ENCODE results near the gene SLC47A2.

The SLC47A2 gene

DNA sequence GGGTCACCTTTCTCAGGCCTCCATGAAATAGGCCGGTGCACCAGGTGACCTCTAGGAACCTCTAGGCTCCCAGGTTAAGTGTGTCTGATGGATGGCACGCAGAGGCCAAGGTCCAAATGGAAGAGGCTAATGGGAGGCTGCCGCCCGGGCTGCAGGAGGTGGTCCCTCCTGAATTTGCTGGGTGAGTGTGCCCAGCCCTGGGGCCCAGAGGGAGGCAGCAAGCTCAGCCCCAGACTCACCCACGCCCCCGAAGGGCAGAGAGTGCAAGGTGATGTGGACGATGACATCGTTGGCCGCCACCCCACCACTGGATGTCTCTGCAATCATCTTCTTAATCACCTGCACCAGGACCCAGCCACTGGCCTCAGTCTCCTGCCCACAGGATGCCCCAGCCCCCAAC is 22.4 kb upstream of the SLC47A2 start:
- Histone ChIP-seq H3K27ac (ENCODE audit: insufficient read depth, low read depth, low read length, poor library complexity, severe bottlenecking) (no peak overlapping the region), H3K4me3 (ENCODE audit: insufficient read depth, low read depth, low read length) (no peak overlapping the region), H3K36me3 (ENCODE audit: control insufficient read depth, insufficient read depth, low read length) (no peaks in the 10 kb centered on the region), H3K27me3 (ENCODE audit: control insufficient read depth, insufficient read depth, low read length, poor library complexity, severe bottlenecking) (no peaks in the 10 kb centered on the region), H3K9me3 (ENCODE audit: control insufficient read depth, low read length) (no peaks in the 10 kb centered on the region), H3K4me1 (ENCODE audit: control insufficient read depth, insufficient read depth, low read length) (no peaks in the 10 kb centered on the region)
- WGBS, 2 experiments = 91 to 95% methylated on average over 9 of the region's 9 CpGs

DNA sequence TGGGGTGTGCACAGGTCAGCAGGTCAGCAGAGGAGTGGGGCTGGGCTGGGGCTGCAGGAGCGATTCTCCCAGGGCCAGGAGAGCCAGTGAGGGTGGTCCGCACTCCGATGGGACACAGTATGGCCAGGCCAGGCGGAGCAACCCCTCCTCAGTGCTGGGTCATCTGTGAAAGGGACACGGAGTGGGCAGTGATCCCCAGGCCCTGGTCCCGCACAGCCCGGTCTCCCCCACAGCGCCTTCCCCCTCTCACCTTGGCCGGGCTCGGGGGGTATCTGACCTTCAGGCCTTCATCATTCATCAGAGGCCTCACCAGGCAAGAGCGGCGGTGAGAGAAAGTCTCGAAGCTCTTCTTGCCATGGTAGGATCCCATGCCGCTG is 21.7 kb upstream of the SLC47A2 start:
- Histone ChIP-seq H3K4me1 (ENCODE audit: control insufficient read depth, insufficient read depth, low read length) (no peaks in the 10 kb centered on the region), H3K27me3 (ENCODE audit: control insufficient read depth, insufficient read depth, low read length, poor library complexity, severe bottlenecking) (no peaks in the 10 kb centered on the region), H3K9me3 (ENCODE audit: control insufficient read depth, low read length) (no peaks in the 10 kb centered on the region), H3K4me3 (ENCODE audit: insufficient read depth, low read depth, low read length) (no peak overlapping the region), H3K36me3 (ENCODE audit: control insufficient read depth, insufficient read depth, low read length) (no peaks in the 10 kb centered on the region), H3K27ac (ENCODE audit: insufficient read depth, low read depth, low read length, poor library complexity, severe bottlenecking) (no peak overlapping the region)
- 94 to 95% methylated on average over 14 of the region's 14 CpGs for WGBS, 2 experiments

DNA sequence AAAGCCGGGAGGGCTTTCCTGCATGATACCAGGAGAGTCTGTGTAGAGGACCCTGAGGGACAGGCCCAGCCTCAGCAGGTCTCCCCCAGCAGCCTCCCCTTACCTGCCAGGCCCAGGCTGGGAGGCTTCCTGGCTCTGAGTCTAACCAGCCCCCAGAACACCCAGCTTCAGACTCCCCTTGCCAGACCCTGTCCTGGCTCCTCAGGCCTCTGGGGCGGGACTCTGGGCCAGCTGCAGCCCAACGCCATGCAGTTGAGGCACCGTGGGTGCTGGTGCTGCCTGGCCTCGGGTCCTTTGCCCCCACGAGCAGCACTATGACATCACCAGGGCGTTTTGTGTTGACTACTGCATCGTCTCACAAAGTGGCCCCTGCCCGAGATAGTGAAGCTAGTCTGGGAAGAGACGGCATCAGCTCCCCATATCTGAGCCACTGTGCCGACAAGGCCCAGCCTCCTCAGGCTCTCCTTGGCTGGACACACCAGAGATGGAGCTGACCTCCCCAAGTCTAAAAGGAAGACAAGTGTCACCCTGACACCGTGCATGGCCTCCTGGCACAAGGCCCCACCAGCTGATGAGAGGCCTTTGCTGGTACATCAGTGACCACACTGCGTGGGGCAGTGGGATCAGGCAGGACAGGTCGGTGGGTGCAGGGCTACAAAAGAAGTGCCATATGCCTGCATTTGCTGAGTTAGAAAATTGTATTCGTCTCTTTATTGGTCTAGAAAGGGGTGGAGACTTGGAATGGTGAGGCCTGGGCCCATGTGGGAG is 21.1 kb upstream of the SLC47A2 start:
- 89 to 90% methylated on average over 15 of the region's 15 CpGs for WGBS, 2 experiments
- Histone ChIP-seq H3K4me1 (ENCODE audit: control insufficient read depth, insufficient read depth, low read length) (no peaks in the 10 kb centered on the region), H3K27me3 (ENCODE audit: control insufficient read depth, insufficient read depth, low read length, poor library complexity, severe bottlenecking) (no peaks in the 10 kb centered on the region), H3K36me3 (ENCODE audit: control insufficient read depth, insufficient read depth, low read length) (no peaks in the 10 kb centered on the region), H3K9me3 (ENCODE audit: control insufficient read depth, low read length) (no peaks in the 10 kb centered on the region), H3K27ac (ENCODE audit: insufficient read depth, low read depth, low read length, poor library complexity, severe bottlenecking) (no peak overlapping the region), H3K4me3 (ENCODE audit: insufficient read depth, low read depth, low read length) (no peak overlapping the region)

DNA sequence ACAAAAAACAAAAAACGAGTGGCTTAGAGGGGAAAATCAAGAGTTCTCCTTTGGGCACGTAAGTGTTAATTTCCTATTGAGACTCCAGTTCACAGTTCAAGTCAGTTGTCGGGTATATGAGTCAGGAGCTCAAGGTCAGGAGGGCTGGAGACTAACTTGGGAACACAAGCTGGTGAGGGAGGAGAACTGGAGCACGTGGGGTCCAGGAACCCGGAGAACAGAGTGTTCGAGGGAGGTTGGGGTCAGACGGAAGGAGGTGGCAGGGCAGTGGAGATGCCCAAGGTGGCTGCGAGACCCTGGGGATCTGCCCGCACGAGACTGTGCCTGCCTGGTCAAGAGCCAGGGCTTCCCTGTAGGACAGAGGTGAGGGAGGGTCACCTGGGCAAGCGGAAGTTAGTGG is 19.7 kb upstream of the SLC47A2 start:
- H3K27ac ChIP-seq (ENCODE audit: insufficient read depth, low read depth, low read length, poor library complexity, severe bottlenecking) = no peak overlapping the region
- H3K9me3 ChIP-seq (ENCODE audit: control insufficient read depth, low read length) = no peaks in the 10 kb centered on the region
- no peak overlapping the region for H3K4me3 ChIP-seq (ENCODE audit: insufficient read depth, low read depth, low read length)
- no peaks in the 10 kb centered on the region for H3K4me1 ChIP-seq (ENCODE audit: control insufficient read depth, insufficient read depth, low read length)
- no peaks in the 10 kb centered on the region for H3K36me3 ChIP-seq (ENCODE audit: control insufficient read depth, insufficient read depth, low read length)
- 88 to 89% methylated on average over 11 of the region's 11 CpGs for WGBS, 2 experiments
- no peaks in the 10 kb centered on the region for H3K27me3 ChIP-seq (ENCODE audit: control insufficient read depth, insufficient read depth, low read length, poor library complexity, severe bottlenecking)

DNA sequence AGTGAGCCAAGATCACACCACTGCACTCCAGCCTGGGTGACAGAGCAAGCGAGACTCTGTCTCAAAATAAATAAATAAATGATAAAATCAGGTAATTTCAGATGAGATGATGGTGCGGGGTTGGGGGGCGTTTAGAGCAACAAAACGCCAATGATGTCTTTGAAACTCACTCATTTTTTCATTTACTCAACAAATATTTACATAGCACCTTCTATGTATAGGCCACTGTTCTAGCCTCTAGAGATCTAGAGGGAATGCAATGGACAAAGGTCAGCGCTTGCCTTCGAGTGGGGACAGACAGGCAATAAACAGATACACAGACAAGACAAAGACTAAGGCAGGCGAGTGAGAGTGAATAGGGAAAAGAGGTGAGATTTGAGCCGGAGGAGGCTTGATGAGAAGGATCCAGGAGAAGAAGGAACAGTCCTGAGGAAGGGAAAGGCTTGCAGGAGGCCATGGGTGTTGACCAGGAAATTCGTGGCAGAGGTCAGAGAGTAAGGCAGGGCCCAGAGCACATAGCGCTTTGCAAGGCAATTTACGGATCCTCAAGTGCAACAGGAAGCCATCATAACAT is 17.7 kb upstream of the SLC47A2 start:
- H3K4me3 ChIP-seq (ENCODE audit: insufficient read depth, low read depth, low read length) = no peak overlapping the region
- no peaks in the 10 kb centered on the region for H3K4me1 ChIP-seq (ENCODE audit: control insufficient read depth, insufficient read depth, low read length)
- H3K9me3 ChIP-seq (ENCODE audit: control insufficient read depth, low read length) = no peaks in the 10 kb centered on the region
- WGBS, 2 experiments = 88 to 90% methylated on average over 10 to 11 of the region's 11 CpGs
- H3K36me3 ChIP-seq (ENCODE audit: control insufficient read depth, insufficient read depth, low read length) = no peaks in the 10 kb centered on the region
- H3K27ac ChIP-seq (ENCODE audit: insufficient read depth, low read depth, low read length, poor library complexity, severe bottlenecking) = no peak overlapping the region
- no peaks in the 10 kb centered on the region for H3K27me3 ChIP-seq (ENCODE audit: control insufficient read depth, insufficient read depth, low read length, poor library complexity, severe bottlenecking)

DNA sequence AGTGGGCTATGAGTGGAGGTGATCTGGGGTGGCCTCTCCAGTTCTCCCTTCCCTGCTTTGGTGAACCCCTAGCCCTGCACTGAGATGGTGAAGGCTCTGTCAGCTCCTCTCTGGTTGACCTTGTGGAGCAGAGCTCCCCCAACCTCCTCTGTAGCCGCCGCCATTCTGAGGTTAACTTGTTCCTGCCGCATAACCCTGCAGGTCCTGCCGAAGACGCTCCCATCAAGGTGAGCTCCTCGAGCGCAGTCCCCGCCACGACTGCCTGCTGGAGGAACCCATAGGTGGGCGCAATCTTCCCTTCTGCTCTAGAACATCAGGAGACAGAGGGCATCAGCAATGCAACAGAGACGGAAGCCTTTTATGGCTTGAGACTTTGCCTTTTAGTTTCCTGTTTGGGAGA is 15.2 kb upstream of the SLC47A2 start:
- Histone ChIP-seq H3K4me3 (ENCODE audit: insufficient read depth, low read depth, low read length) (no peak overlapping the region), H3K36me3 (ENCODE audit: control insufficient read depth, insufficient read depth, low read length) (no peaks in the 10 kb centered on the region), H3K27me3 (ENCODE audit: control insufficient read depth, insufficient read depth, low read length, poor library complexity, severe bottlenecking) (no peaks in the 10 kb centered on the region), H3K9me3 (ENCODE audit: control insufficient read depth, low read length) (no peaks in the 10 kb centered on the region), H3K27ac (ENCODE audit: insufficient read depth, low read depth, low read length, poor library complexity, severe bottlenecking) (no peak overlapping the region), H3K4me1 (ENCODE audit: control insufficient read depth, insufficient read depth, low read length) (no peaks in the 10 kb centered on the region)
- WGBS, 2 experiments = 94 to 95% methylated on average over 11 of the region's 11 CpGs

DNA sequence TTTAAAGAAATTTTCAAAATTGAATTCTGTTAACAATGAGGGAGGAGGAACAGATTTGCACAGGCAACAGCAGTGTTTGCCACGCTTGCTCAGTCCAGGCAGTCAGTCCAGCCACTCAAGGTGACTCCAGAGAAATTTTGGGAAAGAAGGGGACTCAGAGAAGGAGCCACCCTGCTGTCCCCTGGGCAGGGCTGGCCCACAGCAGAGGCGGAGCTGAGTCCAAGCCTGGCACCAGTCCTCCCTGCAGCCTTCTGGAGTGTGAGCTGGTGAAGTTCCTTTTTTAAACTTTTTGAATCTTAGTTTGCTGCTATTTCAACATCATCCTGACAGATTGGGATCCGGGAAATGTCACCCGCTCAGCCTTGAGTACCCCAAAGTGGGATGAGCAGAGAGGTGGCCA is 14.5 kb upstream of the SLC47A2 start:
- Histone ChIP-seq H3K4me3 (ENCODE audit: insufficient read depth, low read depth, low read length) (no peak overlapping the region), H3K27me3 (ENCODE audit: control insufficient read depth, insufficient read depth, low read length, poor library complexity, severe bottlenecking) (no peaks in the 10 kb centered on the region), H3K27ac (ENCODE audit: insufficient read depth, low read depth, low read length, poor library complexity, severe bottlenecking) (no peak overlapping the region), H3K36me3 (ENCODE audit: control insufficient read depth, insufficient read depth, low read length) (no peaks in the 10 kb centered on the region), H3K4me1 (ENCODE audit: control insufficient read depth, insufficient read depth, low read length) (no peaks in the 10 kb centered on the region), H3K9me3 (ENCODE audit: control insufficient read depth, low read length) (no peaks in the 10 kb centered on the region)
- WGBS, 2 experiments = 93 to 97% methylated on average over 4 of the region's 4 CpGs

DNA sequence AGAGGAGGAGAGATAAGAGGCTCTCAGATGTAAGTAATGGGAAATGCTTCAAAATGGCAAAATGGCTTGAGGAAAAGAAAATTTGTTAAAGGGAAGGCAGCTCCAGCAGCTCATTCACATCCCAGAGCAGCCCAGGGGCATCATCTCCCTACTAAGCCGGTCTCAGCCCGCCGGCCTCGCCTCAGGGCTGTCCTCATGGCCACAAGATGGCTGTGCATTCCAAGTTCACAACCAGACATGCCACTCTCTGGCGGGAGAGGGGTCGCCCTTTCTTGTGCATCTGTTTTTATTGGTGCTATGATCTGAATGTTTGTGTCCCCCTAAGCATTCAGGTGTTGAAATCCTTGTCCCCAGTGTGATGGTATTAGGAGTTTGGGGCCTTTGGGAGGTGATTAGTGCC is 13.5 kb upstream of the SLC47A2 start:
- no peaks in the 10 kb centered on the region for H3K4me1 ChIP-seq (ENCODE audit: control insufficient read depth, insufficient read depth, low read length)

DNA sequence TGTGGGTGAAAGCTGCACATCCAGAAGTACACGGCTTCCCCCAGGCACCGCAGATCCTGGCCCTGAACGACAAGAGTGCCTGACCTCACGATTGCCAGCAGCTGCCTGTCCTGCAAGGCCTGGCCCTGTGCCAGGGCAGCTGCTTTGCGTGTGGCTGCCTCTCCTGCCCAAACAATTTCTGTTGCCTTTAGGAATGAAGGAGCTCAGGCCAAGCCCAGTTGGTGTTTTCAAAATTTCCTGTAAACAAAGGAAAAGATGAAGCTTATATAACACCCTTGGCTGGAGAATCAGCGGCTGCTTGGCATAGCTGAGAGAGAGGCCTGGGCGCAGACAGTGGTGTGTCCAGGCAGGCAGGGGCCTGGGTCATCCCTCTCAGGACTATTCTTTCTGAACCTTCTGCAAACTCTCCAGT is 11.7 kb upstream of the SLC47A2 start:
- H3K9me3 ChIP-seq (ENCODE audit: control insufficient read depth, low read length) = no peaks in the 10 kb centered on the region
- no peaks in the 10 kb centered on the region for H3K4me1 ChIP-seq (ENCODE audit: control insufficient read depth, insufficient read depth, low read length)
- 93 to 96% methylated on average over 7 of the region's 7 CpGs for WGBS, 2 experiments
- H3K27me3 ChIP-seq (ENCODE audit: control insufficient read depth, insufficient read depth, low read length, poor library complexity, severe bottlenecking) = no peaks in the 10 kb centered on the region
- no peaks in the 10 kb centered on the region for H3K36me3 ChIP-seq (ENCODE audit: control insufficient read depth, insufficient read depth, low read length)
- H3K4me3 ChIP-seq (ENCODE audit: insufficient read depth, low read depth, low read length) = no peak overlapping the region
- H3K27ac ChIP-seq (ENCODE audit: insufficient read depth, low read depth, low read length, poor library complexity, severe bottlenecking) = no peak overlapping the region

More for the DNA sequence above, 13.5 kb upstream of the SLC47A2 start:
- Histone ChIP-seq H3K27me3 (ENCODE audit: control insufficient read depth, insufficient read depth, low read length, poor library complexity, severe bottlenecking) (no peaks in the 10 kb centered on the region), H3K27ac (ENCODE audit: insufficient read depth, low read depth, low read length, poor library complexity, severe bottlenecking) (no peak overlapping the region), H3K9me3 (ENCODE audit: control insufficient read depth, low read length) (no peaks in the 10 kb centered on the region), H3K4me3 (ENCODE audit: insufficient read depth, low read depth, low read length) (no peak overlapping the region), H3K36me3 (ENCODE audit: control insufficient read depth, insufficient read depth, low read length) (no peaks in the 10 kb centered on the region)
- 90 to 95% methylated on average over 6 of the region's 6 CpGs for WGBS, 2 experiments

DNA sequence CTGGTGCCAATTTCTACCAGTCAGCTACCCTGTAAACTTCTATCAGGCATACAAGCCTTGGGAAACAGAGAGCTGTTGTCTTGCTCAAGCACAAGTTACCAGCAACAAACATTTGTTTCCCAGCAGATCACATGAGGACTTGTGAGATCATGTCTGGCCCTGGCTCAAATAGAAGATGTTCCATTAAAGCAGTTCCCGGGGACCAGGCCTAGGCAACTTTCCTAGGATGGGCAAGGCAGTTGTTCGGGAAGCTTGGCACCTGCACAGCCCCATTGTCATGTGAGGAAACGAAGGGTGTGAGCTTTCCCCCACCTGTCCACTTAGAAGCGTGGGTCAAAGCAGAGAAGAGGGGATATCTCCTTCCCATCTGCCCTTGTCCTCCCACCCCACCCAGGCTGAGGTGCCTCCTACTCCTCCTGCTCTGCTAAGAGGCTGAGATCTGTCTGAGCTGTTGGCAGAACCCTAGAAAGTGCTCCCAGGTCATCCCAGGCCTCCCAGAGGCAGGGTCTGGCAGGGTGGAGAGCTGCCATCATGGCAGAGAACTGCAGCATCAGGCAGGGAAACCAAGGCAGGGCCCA is 11.2 kb upstream of the SLC47A2 start:
- WGBS, 2 experiments = 94 to 95% methylated on average over 4 of the region's 4 CpGs
- Histone ChIP-seq H3K4me3 (ENCODE audit: insufficient read depth, low read depth, low read length) (no peak overlapping the region), H3K27ac (ENCODE audit: insufficient read depth, low read depth, low read length, poor library complexity, severe bottlenecking) (no peak overlapping the region), H3K27me3 (ENCODE audit: control insufficient read depth, insufficient read depth, low read length, poor library complexity, severe bottlenecking) (no peaks in the 10 kb centered on the region), H3K9me3 (ENCODE audit: control insufficient read depth, low read length) (no peaks in the 10 kb centered on the region), H3K4me1 (ENCODE audit: control insufficient read depth, insufficient read depth, low read length) (no peaks in the 10 kb centered on the region), H3K36me3 (ENCODE audit: control insufficient read depth, insufficient read depth, low read length) (no peaks in the 10 kb centered on the region)

Measured in ectodermal cell (in vitro differentiated cells).